CD14-positive monocyte (primary cell): ENCODE results near the gene TFB1M. TPM values are rescaled to one million over a fixed set of nuclear protein-coding genes. Genes with fewer than 3 reads are reported as not detected.

Experiments
- DNase-seq, 3 donors: peaks; one replicate each; pipeline ENCODE4 v3.0.0-alpha.2; 2011 to 2022
- H2AFZ ChIP-seq: 2 replicates; pipeline ENCODE4 v1.6.0; 2012; ENCODE audit warnings: mild to moderate bottlenecking, low read depth, low read length, inconsistent platforms; ENCODE audit not compliant: insufficient read depth, poor library complexity, severe bottlenecking
- H3K27ac ChIP-seq, 2 donors: 1 replicate in 1 of 2; 2 replicates in 1 of 2; pipeline ENCODE4 v1.5.1; 2012 to 2013; ENCODE audit warnings: low read length in 2 of 2, control low read depth in 1 of 2, inconsistent platforms in 1 of 2, low read depth in 1 of 2, mild to moderate bottlenecking in 1 of 2
- H3K27me3 ChIP-seq, 2 donors: one replicate each; pipeline versions ENCODE4 v1.6.0 to v1.6.1; 2011 to 2013; ENCODE audit warnings: low read length in 2 of 2; ENCODE audit not compliant: control insufficient read depth in 2 of 2, insufficient read depth in 2 of 2
- H3K36me3 ChIP-seq, 2 donors: replicated peaks in 1 of 2; 1 replicate in 1 of 2; 2 replicates in 1 of 2; pipeline versions ENCODE4 v1.5.1 to v1.6.1; 2012 to 2013; ENCODE audit warnings: low read length in 2 of 2, control low read depth in 1 of 2, inconsistent platforms in 1 of 2, mild to moderate bottlenecking in 1 of 2; ENCODE audit not compliant: insufficient read depth in 2 of 2, control insufficient read depth in 1 of 2
- H3K4me1 ChIP-seq, 2 donors: 1 replicate in 1 of 2; 2 replicates in 1 of 2; pipeline versions ENCODE4 v1.5.1 to v1.6.1; 2012 to 2013; ENCODE audit warnings: low read length in 2 of 2, control low read depth in 1 of 2, inconsistent platforms in 1 of 2, mild to moderate bottlenecking in 1 of 2, moderate library complexity in 1 of 2; ENCODE audit not compliant: insufficient read depth in 2 of 2, control insufficient read depth in 1 of 2
- H3K4me2 ChIP-seq: replicated peaks from 2 replicates; pipeline ENCODE3; 2012; ENCODE audit warnings: low read length, moderate library complexity, mild to moderate bottlenecking; ENCODE audit not compliant: poor library complexity, severe bottlenecking; ENCODE audit errors: extremely low read depth
- H3K4me3 ChIP-seq, 3 experiments: fragments of 200-600 bp in 1 of 3; sonication (generic) in 1 of 3; replicated peaks in 1 of 3; 1 replicate in 2 of 3; 2 replicates in 1 of 3; pipeline ENCODE4 v1.5.1; 2011 to 2013; ENCODE audit warnings: low read length in 3 of 3, mild to moderate bottlenecking in 3 of 3, control low read depth in 2 of 3, low read depth in 2 of 3, inconsistent platforms in 1 of 3, moderate library complexity in 1 of 3
- H3K79me2 ChIP-seq: 2 replicates; pipeline ENCODE4 v1.6.0; 2012; ENCODE audit warnings: mild to moderate bottlenecking, control low read depth, inconsistent platforms, low read length, moderate library complexity; ENCODE audit not compliant: insufficient read depth
- H3K9ac ChIP-seq: 2 replicates; pipeline ENCODE4 v1.6.0; 2017; ENCODE audit warnings: low read length, mild to moderate bottlenecking; ENCODE audit not compliant: insufficient read depth, poor library complexity, severe bottlenecking
- H3K9me3 ChIP-seq, 2 donors: replicated peaks in 1 of 2; 1 replicate in 1 of 2; 2 replicates in 1 of 2; pipeline versions ENCODE4 v1.5.1 to v1.6.1; 2012 to 2013; ENCODE audit warnings: low read length in 2 of 2, control low read depth in 1 of 2; ENCODE audit not compliant: control insufficient read depth in 1 of 2, insufficient read depth in 1 of 2
- H4K20me1 ChIP-seq: 2 replicates; pipeline ENCODE4 v1.6.0; 2012; ENCODE audit warnings: mild to moderate bottlenecking, low read length, control low read depth, moderate library complexity; ENCODE audit not compliant: insufficient read depth
- H3K27ac Mint-ChIP-seq, 7 donors: one replicate each; pipeline ENCODE4 v1.8.0; 2020; ENCODE audit warnings: mild to moderate bottlenecking in 7 of 7, mixed read lengths in 7 of 7, moderate library complexity in 6 of 7, inconsistent platforms in 2 of 7
- H3K27me3 Mint-ChIP-seq, 3 donors: one replicate each; pipeline ENCODE4 v1.8.0; 2021 to 2022; ENCODE audit warnings: low read depth in 3 of 3, mild to moderate bottlenecking in 3 of 3, mixed read lengths in 3 of 3, moderate library complexity in 3 of 3, inconsistent platforms in 1 of 3
- H3K36me3 Mint-ChIP-seq, 2 donors: one replicate each; pipeline ENCODE4 v1.8.0; 2020; ENCODE audit warnings: mixed read lengths in 2 of 2, inconsistent platforms in 1 of 2, mild to moderate bottlenecking in 1 of 2
- H3K4me1 Mint-ChIP-seq: one replicate; pipeline ENCODE4 v1.8.0; 2020; ENCODE audit warnings: mild to moderate bottlenecking, mixed read lengths
- H3K4me3 Mint-ChIP-seq, 2 donors: one replicate each; pipeline ENCODE4 v1.8.0; 2020; ENCODE audit warnings: mild to moderate bottlenecking in 2 of 2, mixed read lengths in 2 of 2, moderate library complexity in 1 of 2
- H3K9me3 Mint-ChIP-seq, 7 donors: one replicate each; pipeline ENCODE4 v1.8.0; 2020 to 2022; ENCODE audit warnings: mixed read lengths in 7 of 7, mild to moderate bottlenecking in 6 of 7, moderate library complexity in 6 of 7, inconsistent platforms in 2 of 7
- WGBS: methylation state at CpG from one replicate; pipeline ENCODE4 v1.1.5; 2013; ENCODE audit warnings: missing lambda C conversion rate; ENCODE audit not compliant: insufficient coverage; 5-methylcytosine and 5-hydroxymethylcytosine counted together
- intact Hi-C, 2 donors: fragments of 100-400 bp; cut with micrococcal nuclease; formaldehyde crosslinking; loops; one replicate each; pipeline versions ENCODE4 v1.15.0 to v1.15.1; 2023
- polyA plus RNA-seq, 3 donors: library from polyadenylated mRNA; depleted of rRNA in 1 of 3; unstranded in 2 of 3; stranded (reverse) in 1 of 3; fragments of 300-500 nt in 2 of 3; fragments of >200 nt in 1 of 3; fragmentation: Illumina TruSeq in 2 of 3; gene quantifications; 1 replicate in 2 of 3; 2 replicates in 1 of 3; pipeline ENCODE4 v1.2.3, GENCODE V29; 2012 to 2021
- TF ChIP-seq, protein P1 (sequence below): fragments of 200-600 bp; IDR thresholded peaks from one replicate; pipeline ENCODE4 v1.8.0; 2022; ENCODE audit warnings: antibody characterized with exemption, mild to moderate bottlenecking

The TFB1M gene
- polyA plus RNA-seq, 3 donors: 4.8 to 5.4 (median 4.8) TPM

DNA sequence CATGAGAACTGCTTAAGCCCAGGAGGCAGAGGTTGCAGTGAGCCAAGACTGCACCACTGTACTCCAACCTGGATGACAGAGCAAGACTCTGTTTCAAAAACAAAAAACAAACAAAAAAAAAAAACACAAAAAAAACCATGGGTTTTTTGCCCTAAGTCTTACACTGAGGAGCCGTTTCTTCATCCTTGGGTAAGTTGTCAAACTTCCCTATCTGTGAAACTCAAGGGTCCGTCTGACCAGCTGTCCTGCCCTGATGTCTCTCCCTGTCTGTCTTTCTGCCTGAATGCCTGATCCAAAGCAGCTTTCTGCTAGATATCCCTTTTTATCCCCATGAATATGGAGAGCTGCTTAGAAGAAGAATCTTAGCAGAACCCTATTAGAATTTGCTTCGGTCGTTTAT, 91.8 kb downstream of the TFB1M start:
- H3K9ac ChIP-seq: no peak overlapping the region
- H3K9me3 ChIP-seq: no peaks in the 10 kb centered on the region
- no peaks in the 10 kb centered on the region for H3K27me3 ChIP-seq
- Mint-ChIP-seq H3K27me3 (peaks cover 0 to 5% (median 2%) of the 10 kb centered on the region in 3 donors), H3K9me3 (peaks cover 0 to 8% (median 0%) of the 10 kb centered on the region in 7 donors), H3K36me3 (no peaks in the 10 kb centered on the region), H3K4me3 (no peak overlapping the region), H3K4me1 (peaks cover 55% of the 10 kb centered on the region), H3K27ac (peak overlapping the region in 6 of 7 donors; percentile 2 to 97 (median 88))
- no peak overlapping the region for H2AFZ ChIP-seq
- H3K4me3 ChIP-seq: no peak overlapping the region
- H3K79me2 ChIP-seq: no peaks in the 10 kb centered on the region
- 50% methylated on average over 4 of the region's 4 CpGs for WGBS
- no peaks in the 10 kb centered on the region for H3K36me3 ChIP-seq
- no peaks in the 10 kb centered on the region for H4K20me1 ChIP-seq
- H3K27ac ChIP-seq: peak overlapping the region; percentile 37 to 89
- TF ChIP-seq, protein P1, sequence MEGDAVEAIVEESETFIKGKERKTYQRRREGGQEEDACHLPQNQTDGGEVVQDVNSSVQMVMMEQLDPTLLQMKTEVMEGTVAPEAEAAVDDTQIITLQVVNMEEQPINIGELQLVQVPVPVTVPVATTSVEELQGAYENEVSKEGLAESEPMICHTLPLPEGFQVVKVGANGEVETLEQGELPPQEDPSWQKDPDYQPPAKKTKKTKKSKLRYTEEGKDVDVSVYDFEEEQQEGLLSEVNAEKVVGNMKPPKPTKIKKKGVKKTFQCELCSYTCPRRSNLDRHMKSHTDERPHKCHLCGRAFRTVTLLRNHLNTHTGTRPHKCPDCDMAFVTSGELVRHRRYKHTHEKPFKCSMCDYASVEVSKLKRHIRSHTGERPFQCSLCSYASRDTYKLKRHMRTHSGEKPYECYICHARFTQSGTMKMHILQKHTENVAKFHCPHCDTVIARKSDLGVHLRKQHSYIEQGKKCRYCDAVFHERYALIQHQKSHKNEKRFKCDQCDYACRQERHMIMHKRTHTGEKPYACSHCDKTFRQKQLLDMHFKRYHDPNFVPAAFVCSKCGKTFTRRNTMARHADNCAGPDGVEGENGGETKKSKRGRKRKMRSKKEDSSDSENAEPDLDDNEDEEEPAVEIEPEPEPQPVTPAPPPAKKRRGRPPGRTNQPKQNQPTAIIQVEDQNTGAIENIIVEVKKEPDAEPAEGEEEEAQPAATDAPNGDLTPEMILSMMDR: no peak
- H3K4me1 ChIP-seq: peaks cover 53 to 56% of the 10 kb centered on the region in 2 donors
- no peak overlapping the region for H3K4me2 ChIP-seq
- DNase-seq: peak; percentile 40 to 71 (median 67)
- intact Hi-C loops: loop anchor here in 1 of 2 donors (5.0 kb wide), 2 partner anchors 90 to 305 kb away; partner anchors contain the start of gene TFB1M

DNA sequence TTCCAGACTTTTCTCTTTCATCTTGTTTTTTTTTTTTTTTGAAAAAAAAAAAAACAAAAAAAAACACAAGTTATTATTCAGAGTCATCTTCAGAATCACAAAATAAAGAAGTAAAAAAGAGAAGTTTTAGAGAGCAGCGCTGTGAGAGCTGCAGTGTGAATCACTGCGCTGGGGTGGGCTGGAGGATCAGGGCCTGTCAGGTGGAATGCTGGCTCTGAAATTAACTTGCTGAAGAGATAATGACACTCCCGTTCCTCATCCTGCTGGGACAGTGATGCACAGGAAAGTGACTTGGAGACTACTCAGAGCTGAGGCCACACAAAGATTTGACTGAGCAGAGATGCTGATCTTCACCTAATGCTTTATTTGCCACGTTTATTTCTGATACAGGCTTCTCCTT, 93.2 kb downstream of the TFB1M start:
- Histone ChIP-seq H3K36me3 (no peaks in the 10 kb centered on the region), H3K79me2 (no peaks in the 10 kb centered on the region), H2AFZ (no peak overlapping the region), H3K9me3 (no peaks in the 10 kb centered on the region), H4K20me1 (no peaks in the 10 kb centered on the region), H3K4me3 (peak overlapping the region in 1 of 3 experiments; percentile 25), H3K4me1 (peaks cover 53 to 56% of the 10 kb centered on the region in 2 donors), H3K27me3 (no peaks in the 10 kb centered on the region), H3K9ac (peak overlapping the region; percentile 32), H3K27ac (peak overlapping the region; percentile 69 to 89), H3K4me2 (peak overlapping the region; percentile 19)
- H3K36me3 Mint-ChIP-seq: no peaks in the 10 kb centered on the region
- peaks cover 3 to 8% (median 7%) of the 10 kb centered on the region in 3 donors for H3K27me3 Mint-ChIP-seq
- DNase-seq: peak; percentile 87 to 91 (median 90)
- WGBS: 0% methylated on average over 2 of the region's 4 CpGs
- no peaks in the 10 kb centered on the region for H3K9me3 Mint-ChIP-seq
- peak overlapping the region; percentile 84 to 97 (median 92) for H3K27ac Mint-ChIP-seq
- TF ChIP-seq, protein P1: no peak
- H3K4me3 Mint-ChIP-seq: peak overlapping the region; percentile 40 to 67
- peaks cover 55% of the 10 kb centered on the region for H3K4me1 Mint-ChIP-seq
- intact Hi-C loops: loop anchor here in 1 of 2 donors (5.0 kb wide), 2 partner anchors 91 to 306 kb away; partner anchors contain the start of gene TFB1M
